ENCODE data around the gene MAPKAP1. TPM values are rescaled to one million over a fixed set of nuclear protein-coding genes. Genes with fewer than 3 reads are reported as not detected.

The MAPKAP1 gene
- polyA plus RNA-seq, 3 donors: 39.9 to 57.5 (median 44.1) TPM

DNA sequence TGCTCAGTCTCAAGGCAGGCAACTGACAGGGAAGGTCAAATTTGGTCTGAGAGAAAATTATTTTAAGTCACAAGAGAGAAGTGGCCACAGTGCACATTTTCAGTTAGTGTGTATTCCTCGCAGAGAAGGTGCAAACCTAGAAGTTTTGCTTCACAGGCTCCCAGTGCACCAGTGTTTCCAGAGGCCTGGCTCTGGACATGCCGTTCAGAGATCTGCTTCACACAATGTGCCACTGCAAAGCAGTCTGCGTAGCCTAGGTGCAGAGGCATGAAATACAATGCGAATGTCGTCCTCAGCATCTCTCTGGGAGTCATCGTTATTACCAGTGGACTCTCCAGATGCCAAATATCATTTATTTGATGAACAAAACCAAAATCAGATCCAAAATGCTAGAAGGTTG lies 147.8 kb downstream of the MAPKAP1 start:
- H3K4me2 ChIP-seq (replicated peaks; ENCODE audit: extremely low read depth, low read length, poor library complexity, severe bottlenecking): no peak overlapping the region
- Mint-ChIP-seq H3K4me3 (no peak overlapping the region), H3K36me3 (peaks cover 30 to 31% of the 10 kb centered on the region in 2 donors), H3K9me3 (no peaks in the 10 kb centered on the region), H3K27ac (no peak overlapping the region), H3K27me3 (ENCODE audit: low read depth in 3 of 3) (no peaks in the 10 kb centered on the region), H3K4me1 (peaks cover 7% of the 10 kb centered on the region)
- DNase-seq: no peak
- H2AFZ ChIP-seq (ENCODE audit: insufficient read depth, low read depth, low read length, poor library complexity, severe bottlenecking): no peak overlapping the region
- no peaks in the 10 kb centered on the region for H3K9me3 ChIP-seq (replicated peaks in 1 of 2; ENCODE audit: control insufficient read depth in 1 of 2, insufficient read depth in 1 of 2, low read length in 2 of 2)
- 99% methylated on average over 5 of the region's 6 CpGs for WGBS (ENCODE audit: insufficient coverage)
- H3K36me3 ChIP-seq (replicated peaks in 1 of 2; ENCODE audit: control insufficient read depth in 1 of 2, insufficient read depth in 2 of 2, low read length in 2 of 2): peaks cover 15 to 49% of the 10 kb centered on the region in 2 donors
- H3K9ac ChIP-seq (ENCODE audit: insufficient read depth, low read length, poor library complexity, severe bottlenecking): no peak overlapping the region
- no peaks in the 10 kb centered on the region for H3K79me2 ChIP-seq (ENCODE audit: insufficient read depth, low read length)
- no peak overlapping the region for H3K4me3 ChIP-seq (replicated peaks in 1 of 3; ENCODE audit: low read depth in 2 of 3, low read length in 3 of 3)
- no peak overlapping the region for H3K27ac ChIP-seq (ENCODE audit: low read depth in 1 of 2, low read length in 2 of 2)
- intact Hi-C loops (cut with micrococcal nuclease): loop anchor here (5.0 to 10.0 kb wide), 3 partner anchors 186 to 676 kb away; partner anchors contain the start of gene PBX3 (in 1 of the 2)
- peaks cover 6% of the 10 kb centered on the region for H4K20me1 ChIP-seq (ENCODE audit: insufficient read depth, low read length)
- TF ChIP-seq, protein P1, sequence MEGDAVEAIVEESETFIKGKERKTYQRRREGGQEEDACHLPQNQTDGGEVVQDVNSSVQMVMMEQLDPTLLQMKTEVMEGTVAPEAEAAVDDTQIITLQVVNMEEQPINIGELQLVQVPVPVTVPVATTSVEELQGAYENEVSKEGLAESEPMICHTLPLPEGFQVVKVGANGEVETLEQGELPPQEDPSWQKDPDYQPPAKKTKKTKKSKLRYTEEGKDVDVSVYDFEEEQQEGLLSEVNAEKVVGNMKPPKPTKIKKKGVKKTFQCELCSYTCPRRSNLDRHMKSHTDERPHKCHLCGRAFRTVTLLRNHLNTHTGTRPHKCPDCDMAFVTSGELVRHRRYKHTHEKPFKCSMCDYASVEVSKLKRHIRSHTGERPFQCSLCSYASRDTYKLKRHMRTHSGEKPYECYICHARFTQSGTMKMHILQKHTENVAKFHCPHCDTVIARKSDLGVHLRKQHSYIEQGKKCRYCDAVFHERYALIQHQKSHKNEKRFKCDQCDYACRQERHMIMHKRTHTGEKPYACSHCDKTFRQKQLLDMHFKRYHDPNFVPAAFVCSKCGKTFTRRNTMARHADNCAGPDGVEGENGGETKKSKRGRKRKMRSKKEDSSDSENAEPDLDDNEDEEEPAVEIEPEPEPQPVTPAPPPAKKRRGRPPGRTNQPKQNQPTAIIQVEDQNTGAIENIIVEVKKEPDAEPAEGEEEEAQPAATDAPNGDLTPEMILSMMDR (IDR thresholded peaks at IDR 0.05): no peak
- no peaks in the 10 kb centered on the region for H3K4me1 ChIP-seq (ENCODE audit: control insufficient read depth in 1 of 2, insufficient read depth in 2 of 2, low read length in 2 of 2)
- no peaks in the 10 kb centered on the region for H3K27me3 ChIP-seq (ENCODE audit: control insufficient read depth in 2 of 2, insufficient read depth in 2 of 2, low read length in 2 of 2)

DNA sequence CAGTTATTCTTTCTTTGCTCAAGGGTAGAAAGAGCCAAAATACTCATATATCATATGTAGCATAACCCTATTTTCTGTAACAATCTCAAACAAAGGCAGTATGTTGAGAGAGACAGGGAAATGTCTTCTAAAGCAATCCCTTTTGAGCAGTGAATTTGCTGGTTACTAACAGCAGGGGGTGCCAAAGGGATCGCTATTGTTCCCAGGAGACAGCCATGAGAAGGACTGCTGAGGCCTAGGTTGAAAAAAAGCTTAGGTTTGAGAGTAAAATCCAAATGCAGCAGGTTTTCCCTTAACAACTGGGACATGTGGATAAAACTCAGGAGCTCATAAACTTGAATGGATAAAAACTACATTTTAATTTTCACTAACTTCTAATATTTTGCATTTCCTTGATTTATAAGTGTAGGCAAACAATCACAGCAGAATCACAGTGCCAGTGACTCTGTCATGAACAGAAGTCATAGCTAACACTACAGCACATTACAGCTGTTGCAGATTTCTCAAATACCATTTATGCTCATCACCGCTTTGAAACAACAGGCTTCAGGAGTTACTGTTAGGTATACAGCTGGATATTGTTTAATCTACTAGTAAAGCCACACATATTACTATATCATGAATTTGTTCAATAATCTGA lies 148.4 kb downstream of the MAPKAP1 start:
- Mint-ChIP-seq H3K9me3 (no peaks in the 10 kb centered on the region), H3K36me3 (peaks cover 36 to 37% of the 10 kb centered on the region in 2 donors), H3K4me1 (peaks cover 7% of the 10 kb centered on the region), H3K27ac (peak overlapping the region in 1 of 7 donors; percentile 77), H3K4me3 (no peak overlapping the region), H3K27me3 (ENCODE audit: low read depth in 3 of 3) (no peaks in the 10 kb centered on the region)
- intact Hi-C loops (cut with micrococcal nuclease): loop anchor here (5.0 to 10.0 kb wide), 3 partner anchors 186 to 676 kb away; partner anchors contain the start of gene PBX3 (in 1 of the 2)
- Histone ChIP-seq H4K20me1 (ENCODE audit: insufficient read depth, low read length) (peaks cover 6% of the 10 kb centered on the region), H3K9ac (ENCODE audit: insufficient read depth, low read length, poor library complexity, severe bottlenecking) (no peak overlapping the region), H3K4me1 (ENCODE audit: control insufficient read depth in 1 of 2, insufficient read depth in 2 of 2, low read length in 2 of 2) (no peaks in the 10 kb centered on the region), H3K4me2 (replicated peaks; ENCODE audit: extremely low read depth, low read length, poor library complexity, severe bottlenecking) (no peak overlapping the region), H3K79me2 (ENCODE audit: insufficient read depth, low read length) (no peaks in the 10 kb centered on the region), H2AFZ (ENCODE audit: insufficient read depth, low read depth, low read length, poor library complexity, severe bottlenecking) (no peak overlapping the region), H3K27me3 (ENCODE audit: control insufficient read depth in 2 of 2, insufficient read depth in 2 of 2, low read length in 2 of 2) (no peaks in the 10 kb centered on the region), H3K4me3 (replicated peaks in 1 of 3; ENCODE audit: low read depth in 2 of 3, low read length in 3 of 3) (no peak overlapping the region), H3K9me3 (replicated peaks in 1 of 2; ENCODE audit: control insufficient read depth in 1 of 2, insufficient read depth in 1 of 2, low read length in 2 of 2) (no peaks in the 10 kb centered on the region), H3K36me3 (replicated peaks in 1 of 2; ENCODE audit: control insufficient read depth in 1 of 2, insufficient read depth in 2 of 2, low read length in 2 of 2) (peaks cover 15 to 56% of the 10 kb centered on the region in 2 donors), H3K27ac (ENCODE audit: low read depth in 1 of 2, low read length in 2 of 2) (no peak overlapping the region)
- TF ChIP-seq, protein P1 (IDR thresholded peaks at IDR 0.05): peak; percentile 80
- peak; percentile 49 to 73 (median 66) for DNase-seq
- no CpG with 5 or more reads among the region's 2 CpGs for WGBS (ENCODE audit: insufficient coverage)
